Uterus (tissue), 4 donors: Measurements from ENCODE around the gene F10. TPM values are rescaled to one million over a fixed set of nuclear protein-coding genes. Genes with fewer than 3 reads are reported as not detected.

ENCODE experiments used
- DNase-seq, 2 donors: peaks; one replicate each; pipeline ENCODE4 v3.0.0-alpha.2; 2019 to 2020
- H3K27ac ChIP-seq, 2 donors: fragments of 200-600 bp; sonication (generic); 1 replicate in 1 of 2; 2 replicates in 1 of 2; pipeline ENCODE4 v1.5.1; 2016 to 2018
- H3K27me3 ChIP-seq, 2 donors: fragments of 200-600 bp; sonication (generic); one replicate each; pipeline ENCODE4 v1.5.1; 2018 to 2019; ENCODE audit warnings: control low read depth in 1 of 2
- H3K36me3 ChIP-seq, 2 donors: fragments of 200-600 bp; sonication (generic); one replicate each; pipeline ENCODE4 v1.5.1; 2019; ENCODE audit warnings: control low read depth in 1 of 2
- H3K4me1 ChIP-seq, 2 donors: fragments of 200-600 bp; sonication (generic); one replicate each; pipeline ENCODE4 v1.5.1; 2018 to 2019; ENCODE audit warnings: control low read depth in 1 of 2
- H3K4me3 ChIP-seq, 2 donors: fragments of 200-600 bp; sonication (generic); 1 replicate in 1 of 2; 2 replicates in 1 of 2; pipeline ENCODE4 v1.5.1; 2018 to 2019; ENCODE audit warnings: mild to moderate bottlenecking in 1 of 2
- H3K9me3 ChIP-seq, 2 donors: fragments of 200-600 bp; sonication (generic); one replicate each; pipeline ENCODE4 v1.5.1; 2019; ENCODE audit warnings: control low read depth in 1 of 2
- CTCF ChIP-seq, 4 experiments: fragments of 200-600 bp in 2 of 4; fragments of 450-650 bp in 2 of 4; sonication (generic) in 2 of 4; IDR thresholded peaks; one replicate each; pipeline ENCODE4 v1.5.1; 2016 to 2019; ENCODE audit warnings: antibody characterized with exemption in 4 of 4, mild to moderate bottlenecking in 2 of 4, moderate library complexity in 1 of 4
- POLR2A ChIP-seq, 2 donors: fragments of 450-650 bp; IDR thresholded peaks; one replicate each; pipeline ENCODE4 v1.6.1; 2016; ENCODE audit warnings: antibody characterized with exemption in 2 of 2, mild to moderate bottlenecking in 1 of 2, moderate library complexity in 1 of 2
- intact Hi-C: fragments of 100-400 bp; cut with DNase I; formaldehyde crosslinking; loops from one replicate; pipeline ENCODE4 v1.15.1; 2023; ENCODE audit warnings: low total_unique reads
- total RNA-seq, 4 donors: library from RNA; depleted of rRNA in 3 of 4; stranded (reverse); fragments of >200 nt in 3 of 4; gene quantifications; one replicate each; pipeline versions ENCODE4 v1.1.0 to v1.2.4, GENCODE V29; 2014 to 2023
- donor health status: DM: yes; HTN: yes; CAD: no.

The F10 gene
- total RNA-seq, 4 donors from 2014 or later = 6.8 to 56.8 (median 12.1) TPM

GRCh38 chr13:113080361-113080831, 42.2 kb upstream of the F10 start:
- no peak for DNase-seq

GRCh38 chr13:113080901-113081521, 41.6 kb upstream of the F10 start:
- TF ChIP-seq POLR2A (IDR thresholded peaks at IDR 0.05) (no peak), CTCF (IDR thresholded peaks at IDR 0.05) (no peak)
- no peak for DNase-seq
- H3K27ac ChIP-seq = no peak overlapping the region
- H3K27me3 ChIP-seq = no peaks in the 10 kb centered on the region
- H3K4me3 ChIP-seq = no peak overlapping the region
- H3K36me3 ChIP-seq = no peaks in the 10 kb centered on the region
- no peaks in the 10 kb centered on the region for H3K4me1 ChIP-seq
- H3K9me3 ChIP-seq = no peaks in the 10 kb centered on the region
- intact Hi-C loops = no loop called here

More at GRCh38 chr13:113080361-113080831, 42.2 kb upstream of the F10 start:
- H3K27me3 ChIP-seq = no peaks in the 10 kb centered on the region
- H3K4me3 ChIP-seq = no peak overlapping the region
- H3K9me3 ChIP-seq = no peaks in the 10 kb centered on the region
- TF ChIP-seq POLR2A (IDR thresholded peaks at IDR 0.05) (no peak), CTCF (IDR thresholded peaks at IDR 0.05) (no peak)
- H3K36me3 ChIP-seq = no peaks in the 10 kb centered on the region
- intact Hi-C loops = no loop called here
- H3K27ac ChIP-seq = no peak overlapping the region
- no peaks in the 10 kb centered on the region for H3K4me1 ChIP-seq

- Histone ChIP-seq H3K4me3 (no peak overlapping the region), H3K27ac (no peak overlapping the region), H3K4me1 (no peaks in the 10 kb centered on the region), H3K9me3 (no peaks in the 10 kb centered on the region), H3K36me3 (no peaks in the 10 kb centered on the region), H3K27me3 (no peaks in the 10 kb centered on the region)
- intact Hi-C loops = no loop called here
- no peak for DNase-seq
- TF ChIP-seq POLR2A (IDR thresholded peaks at IDR 0.05) = no peak
- no peak for TF ChIP-seq CTCF (IDR thresholded peaks at IDR 0.05)
These were observed 40.2 kb upstream of the F10 start for GRCh38 chr13:113082198-113083021.

- H3K9me3 ChIP-seq = no peaks in the 10 kb centered on the region
- H3K27ac ChIP-seq = no peak overlapping the region
- no peaks in the 10 kb centered on the region for H3K36me3 ChIP-seq
- no peaks in the 10 kb centered on the region for H3K27me3 ChIP-seq
- H3K4me3 ChIP-seq = no peak overlapping the region
- TF ChIP-seq CTCF (IDR thresholded peaks at IDR 0.05) (no peak), POLR2A (IDR thresholded peaks at IDR 0.05) (no peak)
- no peak for DNase-seq
- H3K4me1 ChIP-seq = no peaks in the 10 kb centered on the region
- intact Hi-C loops = no loop called here
These were observed 39.6 kb upstream of the F10 start for GRCh38 chr13:113083022-113083373.

GRCh38 chr13:113083402-113084061, 39.1 kb upstream of the F10 start:
- H3K27me3 ChIP-seq = no peaks in the 10 kb centered on the region
- H3K27ac ChIP-seq = no peak overlapping the region
- H3K4me3 ChIP-seq = no peak overlapping the region
- no peak for DNase-seq
- no peaks in the 10 kb centered on the region for H3K9me3 ChIP-seq
- intact Hi-C loops = no loop called here
- no peaks in the 10 kb centered on the region for H3K36me3 ChIP-seq
- TF ChIP-seq CTCF (IDR thresholded peaks at IDR 0.05) = no peak
- no peak for TF ChIP-seq POLR2A (IDR thresholded peaks at IDR 0.05)
- H3K4me1 ChIP-seq = no peaks in the 10 kb centered on the region
